GM18951 (cell line): ENCODE results near the gene GAL.

ENCODE experiments used
- POLR2A ChIP-seq: IDR thresholded peaks from 4 replicates; pipeline ENCODE4 v1.6.1; 2011; ENCODE audit warnings: mild to moderate bottlenecking; ENCODE audit not compliant: insufficient read length, insufficient read depth; ENCODE audit errors: extremely low read depth
- in situ Hi-C: fragments of 300-500 bp; cut with MboI; formaldehyde crosslinking; loops from one replicate; pipeline ENCODE4 v1.12.0; 2022; ENCODE audit warnings: low sequenced_read_pairs, mixed read lengths, inconsistent platforms; ENCODE audit not compliant: unreplicated experiment

The GAL gene

DNA sequence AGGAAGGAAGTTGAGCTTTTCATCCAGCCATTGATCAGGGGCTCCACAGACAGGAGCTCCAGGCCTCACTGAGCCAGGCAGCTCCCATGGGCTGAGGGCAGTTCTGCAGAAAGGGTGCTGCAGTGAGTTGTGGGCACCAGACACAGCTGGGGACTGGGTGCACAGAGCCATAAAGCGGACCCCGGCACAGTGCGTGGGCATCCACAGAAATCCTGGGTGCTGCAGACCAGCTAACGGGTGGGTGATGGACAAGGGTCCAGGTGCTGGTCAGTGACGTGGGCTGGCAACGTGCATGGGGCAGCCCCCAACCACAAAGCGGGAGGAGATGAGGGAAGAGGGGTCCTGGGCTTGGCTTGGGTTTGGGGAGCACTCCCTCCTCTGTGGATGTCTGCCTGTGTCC lies 19.4 kb upstream of the GAL start:
- TF ChIP-seq POLR2A, result no peak
- in situ Hi-C loops, result no loop called here

DNA sequence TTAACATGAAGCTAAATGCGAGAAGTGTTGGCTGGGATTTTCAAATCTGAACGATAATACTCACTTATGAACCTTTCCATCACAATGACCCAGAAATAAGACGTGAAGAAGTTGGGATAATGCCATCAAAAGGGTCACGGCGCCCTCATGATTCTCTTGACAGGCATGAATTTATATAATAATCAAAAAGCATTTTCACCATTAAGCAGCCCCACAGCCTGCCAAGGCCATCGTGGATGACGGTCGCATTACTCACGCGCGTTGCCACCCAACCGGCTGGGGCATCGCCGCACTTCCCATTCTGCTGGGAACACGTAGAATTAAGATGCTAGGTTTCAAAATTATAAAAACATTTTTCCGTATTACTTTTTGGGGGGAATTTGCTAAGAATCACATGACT lies 18.9 kb upstream of the GAL start:
- no peak for TF ChIP-seq POLR2A

DNA sequence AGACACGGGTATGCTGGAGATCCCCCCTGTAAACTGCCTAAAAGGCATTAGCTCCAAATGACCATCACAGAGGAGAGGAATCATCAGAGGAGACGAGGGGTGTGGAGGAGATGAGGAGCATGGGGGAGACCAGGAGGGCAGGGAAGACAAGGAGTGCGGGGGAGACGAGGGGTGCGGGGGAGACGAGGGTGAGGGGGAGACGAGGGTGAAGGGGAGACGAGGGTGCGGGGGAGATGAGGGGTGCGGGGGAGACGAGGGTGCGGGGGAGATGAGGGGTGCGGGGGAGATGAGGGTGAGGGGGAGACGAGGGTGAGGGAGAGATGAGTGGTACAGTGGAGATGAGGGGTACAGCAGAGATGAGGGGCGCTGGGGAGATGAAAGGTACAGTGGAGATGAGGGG lies 17.5 kb upstream of the GAL start:
- in situ Hi-C loops, result no loop called here
- no peak for TF ChIP-seq POLR2A

More for the DNA sequence above, 18.9 kb upstream of the GAL start:
- in situ Hi-C loops, result no loop called here

DNA sequence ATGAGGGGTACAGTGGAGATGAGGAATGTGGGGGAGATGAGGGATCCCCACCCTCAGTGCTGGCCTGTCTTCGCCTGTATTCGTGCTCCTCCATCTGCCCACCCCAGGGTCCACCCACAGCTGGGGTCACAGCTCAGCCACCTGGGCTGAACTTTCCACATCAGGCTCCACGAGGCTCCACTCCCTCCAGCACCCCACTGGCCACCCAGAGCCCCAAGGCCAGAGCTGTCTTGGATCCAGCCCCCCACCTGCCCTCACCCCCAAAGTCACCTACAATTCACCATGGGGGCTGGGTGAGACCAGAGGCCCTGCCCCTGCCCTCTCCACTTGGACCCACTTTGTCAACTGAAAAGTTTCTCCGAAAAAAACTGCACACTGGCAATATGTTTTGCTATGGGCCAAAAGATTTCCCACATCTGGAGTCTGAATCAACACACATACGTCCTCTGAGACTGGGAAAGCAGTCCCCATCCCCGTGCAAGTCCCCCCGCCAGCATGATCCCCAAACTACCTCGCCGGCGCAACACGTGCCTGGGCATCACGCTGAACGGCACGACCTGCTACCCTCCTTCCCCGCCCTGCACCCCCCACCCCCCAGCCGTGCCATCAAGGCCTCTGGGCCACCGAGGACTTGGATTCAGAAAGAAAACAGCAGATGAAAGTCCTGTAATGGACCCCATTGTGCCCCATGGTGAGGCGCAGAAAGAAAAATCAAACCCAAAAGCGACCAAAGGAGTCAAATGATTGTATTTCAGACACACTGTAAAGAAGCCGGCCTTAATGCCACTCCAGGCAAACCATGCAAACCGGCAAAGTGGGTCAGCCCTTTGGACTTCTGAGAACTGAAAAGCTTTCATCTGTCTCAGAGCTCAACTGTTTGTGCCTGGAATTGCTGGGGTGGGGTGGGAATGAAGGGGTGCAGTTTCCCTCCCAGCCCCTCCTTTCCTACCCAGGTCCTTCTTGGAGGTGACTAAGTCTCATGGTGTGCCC lies 16.5 kb upstream of the GAL start:
- TF ChIP-seq POLR2A, result no peak
- in situ Hi-C loops, result no loop called here

DNA sequence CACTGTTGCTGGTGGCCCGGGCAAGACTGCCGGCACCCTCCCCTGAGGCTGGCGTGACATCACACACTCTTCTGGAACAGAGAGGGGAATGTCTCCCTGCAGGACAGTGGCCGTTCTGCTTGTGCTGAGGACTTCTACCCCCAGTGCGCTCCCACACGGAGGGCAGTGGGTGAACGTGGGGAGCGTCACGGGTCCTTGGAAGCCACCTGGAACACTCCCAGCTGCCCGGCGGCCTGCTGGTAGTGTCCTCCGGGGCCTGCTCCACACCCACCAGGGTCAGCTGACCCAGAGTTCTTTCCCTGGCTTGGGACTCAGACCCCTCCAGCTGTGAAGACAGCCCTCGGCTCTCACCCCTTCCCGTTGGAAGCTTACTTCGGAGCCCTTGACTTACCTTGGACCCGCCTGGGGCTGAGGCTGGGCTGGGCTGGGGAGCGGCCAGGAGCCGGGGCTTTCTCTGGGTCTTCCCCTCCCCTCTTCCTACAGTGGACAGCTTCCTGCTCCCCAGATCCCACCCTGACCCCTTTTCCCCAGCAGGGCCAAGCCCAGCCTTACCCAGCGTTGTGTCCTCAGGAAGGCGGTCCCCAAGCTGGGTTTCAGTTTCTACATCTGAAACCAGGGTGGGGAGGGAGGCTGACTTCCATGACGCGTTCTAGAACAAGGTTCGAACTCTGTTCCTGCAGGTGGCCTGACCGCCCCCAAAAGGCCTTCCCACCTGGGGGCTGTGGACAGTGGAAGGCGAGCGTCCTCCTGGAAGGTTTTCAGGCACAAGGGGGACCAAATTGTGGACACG lies 14.8 kb upstream of the GAL start:
- in situ Hi-C loops, result no loop called here
- TF ChIP-seq POLR2A, result no peak

DNA sequence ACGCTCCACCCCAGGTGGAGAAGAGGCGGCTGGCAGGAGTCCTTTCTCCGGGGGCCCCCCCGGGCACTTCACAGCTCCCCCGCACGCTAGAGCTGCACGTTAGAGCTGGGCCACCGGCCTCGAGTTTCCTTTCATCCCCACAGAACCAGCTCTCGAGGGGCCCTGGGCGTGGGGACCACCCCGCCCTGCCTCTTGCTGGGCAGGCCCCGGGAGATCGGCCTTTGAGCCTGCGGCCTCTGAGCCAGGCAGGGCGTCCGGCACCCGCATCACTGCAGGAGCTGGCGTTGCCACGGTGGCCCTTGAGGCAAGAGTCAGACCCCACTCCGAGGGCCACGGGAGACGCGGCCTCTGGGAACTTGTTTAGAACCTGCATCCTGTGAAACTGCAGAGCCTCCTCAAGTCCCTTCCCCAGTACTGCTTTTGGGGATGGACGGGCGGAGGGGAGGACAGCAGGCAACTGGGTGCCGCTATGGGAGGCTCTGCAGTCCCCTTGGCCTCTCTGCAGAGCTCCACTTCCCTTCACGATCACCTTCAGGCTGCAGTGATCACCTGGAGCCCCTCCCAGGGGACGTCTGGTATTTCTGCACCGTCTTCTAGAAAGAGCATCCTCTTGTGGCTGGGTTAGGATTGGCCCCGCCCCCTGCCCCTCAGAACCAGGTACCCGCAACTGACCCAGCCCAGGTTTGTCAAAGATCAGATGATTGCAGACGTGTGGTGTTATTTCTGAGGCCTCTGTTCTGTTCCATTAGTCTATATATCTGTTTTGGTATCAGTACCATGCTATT lies 13.9 kb upstream of the GAL start:
- in situ Hi-C loops, result no loop called here
- no peak for TF ChIP-seq POLR2A

DNA sequence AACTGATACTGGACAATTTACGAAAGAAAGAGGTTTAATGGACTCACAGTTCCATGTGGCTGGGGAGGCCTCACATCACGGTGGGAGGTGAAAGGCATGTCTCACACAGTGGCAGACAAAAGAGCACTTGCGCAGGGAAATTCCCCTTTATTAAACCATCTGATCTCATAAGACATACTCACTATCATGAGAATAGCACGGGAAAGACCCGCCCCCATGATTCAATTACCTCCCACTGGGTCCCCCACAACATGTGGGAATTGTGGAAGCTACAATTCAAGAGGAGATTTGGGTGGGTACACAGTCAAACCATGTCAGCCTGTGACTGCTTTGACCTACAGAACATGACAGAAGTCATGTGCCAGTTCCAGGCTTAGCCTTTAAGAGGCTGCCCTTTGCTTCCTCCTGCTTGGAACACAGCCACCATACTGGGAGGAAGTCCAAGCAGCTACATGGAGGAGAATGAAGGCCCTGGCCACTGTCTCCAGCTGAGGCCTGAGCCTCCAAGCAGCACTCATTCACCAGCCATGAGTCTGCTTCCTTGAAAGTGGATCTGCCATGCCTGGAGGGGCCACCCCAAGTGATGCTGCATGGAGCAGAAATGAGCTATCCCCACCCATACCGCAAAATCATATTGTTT lies 10.9 kb upstream of the GAL start:
- TF ChIP-seq POLR2A, result no peak
- in situ Hi-C loops, result no loop called here

DNA sequence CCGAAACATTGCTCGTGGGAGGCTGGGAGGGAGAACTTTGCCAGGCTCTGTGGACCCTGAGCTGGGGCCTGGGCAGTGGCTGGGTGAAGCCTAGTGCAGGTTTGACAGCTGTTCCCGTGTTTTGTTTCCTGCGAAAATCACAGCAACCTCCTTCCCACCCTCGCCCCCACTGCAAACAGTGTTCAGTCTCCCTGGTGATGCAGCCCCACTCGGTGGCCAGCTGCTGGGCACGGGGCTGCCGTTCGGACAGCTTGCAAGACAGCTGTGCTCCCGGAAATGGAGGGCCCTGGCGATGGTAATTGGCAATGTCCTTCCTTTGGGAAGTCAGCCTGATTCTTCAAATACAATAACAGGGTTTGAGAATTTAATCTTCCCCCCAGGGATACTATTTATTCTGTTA lies 10.4 kb upstream of the GAL start:
- TF ChIP-seq POLR2A, result no peak
- in situ Hi-C loops, result no loop called here

DNA sequence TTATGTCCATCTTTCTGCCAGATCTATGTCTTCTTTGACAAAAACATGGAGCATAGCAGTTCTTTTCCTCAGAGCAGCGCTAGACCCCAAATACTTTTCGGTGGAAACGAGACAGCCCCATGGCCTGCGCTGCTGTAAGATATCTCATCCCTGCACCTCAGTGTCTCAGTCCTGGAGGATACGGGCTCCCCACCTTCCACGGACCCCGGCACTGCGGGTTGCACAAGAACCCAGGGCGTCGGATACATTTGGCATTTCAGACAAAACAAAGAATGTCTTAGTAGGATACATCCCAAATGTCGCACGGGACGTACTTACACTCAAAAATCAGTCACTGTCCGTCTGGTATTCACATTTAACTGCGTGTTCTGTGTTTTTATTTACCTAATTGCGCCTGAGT lies 9.9 kb upstream of the GAL start:
- no peak for TF ChIP-seq POLR2A
- in situ Hi-C loops, result no loop called here

DNA sequence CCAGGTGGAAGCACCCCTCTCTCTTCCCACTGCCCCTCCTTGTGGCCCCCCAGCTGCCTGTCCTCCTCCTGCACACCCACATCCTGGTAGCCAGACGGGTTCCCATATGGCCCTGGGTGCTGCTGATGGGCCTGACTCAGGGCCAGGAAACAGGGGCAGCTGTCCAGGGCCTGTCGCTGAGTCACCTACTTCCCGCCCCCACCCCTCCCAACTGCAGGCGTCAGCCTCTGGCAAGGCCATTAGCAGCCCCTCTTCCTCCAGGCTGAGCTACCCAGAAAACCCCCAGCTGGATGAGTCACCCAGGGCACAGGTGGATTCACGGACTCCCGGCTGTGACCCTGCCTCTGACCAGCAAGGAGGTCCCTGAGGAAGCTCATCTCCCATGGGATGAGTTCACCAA lies 6.9 kb upstream of the GAL start:
- in situ Hi-C loops, result no loop called here
- no peak for TF ChIP-seq POLR2A

DNA sequence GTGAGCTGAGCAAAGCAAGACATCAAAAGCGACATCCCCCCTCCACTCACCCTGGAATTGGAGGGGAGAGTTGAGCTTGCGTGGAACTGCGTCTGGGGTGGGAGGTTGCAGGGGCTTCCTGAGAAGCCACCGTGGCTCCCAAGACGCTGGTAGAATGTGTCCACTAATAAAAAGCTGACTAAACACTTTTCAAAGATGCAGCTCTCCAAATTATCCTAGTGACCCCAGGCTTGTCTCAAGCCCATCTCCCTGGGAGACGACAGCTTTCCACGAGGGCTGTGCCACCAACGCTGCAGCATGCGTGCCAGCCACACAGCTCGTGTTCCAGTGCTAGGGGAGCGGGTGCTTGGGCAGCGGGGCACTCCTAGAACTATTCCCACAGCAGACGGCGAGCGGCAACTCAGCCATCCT lies 6.3 kb upstream of the GAL start:
- TF ChIP-seq POLR2A, result no peak
- in situ Hi-C loops, result no loop called here

DNA sequence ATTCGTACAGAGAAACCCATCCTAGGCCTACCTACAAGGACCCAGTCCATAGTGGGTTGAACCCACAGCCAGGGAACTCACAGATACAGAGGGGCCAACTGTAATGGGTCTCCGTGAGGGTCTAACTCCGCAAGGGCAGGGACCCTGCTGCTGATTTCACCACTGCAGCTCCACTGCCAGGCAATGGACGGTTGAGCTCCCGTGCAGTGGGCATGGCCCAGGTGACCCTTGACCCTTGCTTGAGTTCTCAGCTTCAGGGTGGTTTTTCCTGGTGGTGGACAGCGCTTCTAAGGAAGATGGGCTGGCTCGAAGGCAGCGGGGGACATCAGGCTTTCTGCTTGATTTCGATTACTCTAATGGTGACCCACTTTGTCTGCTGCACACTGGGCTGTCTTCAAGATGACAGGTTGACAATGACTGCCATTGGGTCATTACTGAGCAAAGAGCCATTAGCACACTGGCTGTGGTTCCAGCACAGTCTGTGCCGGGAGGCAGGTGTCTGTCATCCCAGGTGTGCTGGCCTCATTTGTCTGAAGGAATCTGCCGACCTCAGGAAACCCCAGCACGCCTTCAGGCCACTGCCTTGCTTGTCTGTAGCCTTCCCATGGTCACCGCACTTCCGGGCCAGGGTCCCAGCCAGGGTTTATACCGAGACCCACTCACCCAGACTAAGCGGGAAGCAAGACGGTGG lies 3.7 kb upstream of the GAL start:
- no peak for TF ChIP-seq POLR2A
- in situ Hi-C loops, result no loop called here
